GM12892 (cell line): Measurements from ENCODE around the gene ZC3HAV1.

Experiments
- POLR2A ChIP-seq: IDR thresholded peaks from 2 replicates; pipeline ENCODE4 v1.6.1; 2011; ENCODE audit warnings: low read depth, low read length, control low read depth
- POLR2AphosphoS5 ChIP-seq: IDR thresholded peaks from 2 replicates; pipeline ENCODE4 v1.6.1; 2011; ENCODE audit warnings: low read depth, low read length, control low read depth

- no peak for TF ChIP-seq POLR2A
- TF ChIP-seq POLR2AphosphoS5 = no peak
Measured at GRCh38 chr7:139086454-139086853, 23.1 kb downstream of the ZC3HAV1 start.
